GM18511 (cell line): Measurements from ENCODE around the gene IFNGR1.
"Not testable (repeated sequence)": the region's sequence is repeated elsewhere in the genome, so short reads cannot be mapped to it uniquely, and the experiment has no call there.

Source experiments
- ATAC-seq: cut with Tn5 transposase; IDR thresholded peaks from one replicate; pipeline ENCODE4 v1.9.1; 2021; ENCODE audit warnings: mild to moderate bottlenecking, moderate library complexity; ENCODE audit not compliant: unreplicated experiment

The IFNGR1 gene

DNA sequence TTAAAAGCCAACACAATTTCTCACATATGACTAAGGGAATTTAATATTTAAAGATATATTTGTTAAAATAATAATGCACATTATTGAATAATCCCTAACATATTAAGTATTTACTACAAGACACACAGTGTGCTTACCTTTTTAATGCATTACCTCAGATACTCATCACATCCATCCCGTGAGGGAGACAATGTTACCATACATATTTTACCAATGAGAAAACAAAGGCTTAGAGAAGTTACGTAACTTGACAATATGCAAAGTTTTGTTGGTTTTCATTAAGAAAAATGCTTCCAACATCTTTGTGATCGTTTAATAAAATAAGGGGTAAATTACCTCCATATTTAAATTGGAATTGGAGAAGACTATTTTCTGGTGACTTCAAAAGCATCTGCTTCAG, 4.3 kb downstream of the IFNGR1 start:
- no peak for ATAC-seq

GRCh38 chr6:137213813-137214212, 5.4 kb downstream of the IFNGR1 start:
- no peak for ATAC-seq

GRCh38 chr6:137213331-137213740, 5.8 kb downstream of the IFNGR1 start:
- ATAC-seq: no peak

- no peak for ATAC-seq
Measured at GRCh38 chr6:137211910-137212309, 7.3 kb downstream of the IFNGR1 start.

GRCh38 chr6:137210903-137211302, 8.3 kb downstream of the IFNGR1 start:
- no peak for ATAC-seq

GRCh38 chr6:137208279-137208678, 10.9 kb downstream of the IFNGR1 start:
- ATAC-seq: no peak

DNA sequence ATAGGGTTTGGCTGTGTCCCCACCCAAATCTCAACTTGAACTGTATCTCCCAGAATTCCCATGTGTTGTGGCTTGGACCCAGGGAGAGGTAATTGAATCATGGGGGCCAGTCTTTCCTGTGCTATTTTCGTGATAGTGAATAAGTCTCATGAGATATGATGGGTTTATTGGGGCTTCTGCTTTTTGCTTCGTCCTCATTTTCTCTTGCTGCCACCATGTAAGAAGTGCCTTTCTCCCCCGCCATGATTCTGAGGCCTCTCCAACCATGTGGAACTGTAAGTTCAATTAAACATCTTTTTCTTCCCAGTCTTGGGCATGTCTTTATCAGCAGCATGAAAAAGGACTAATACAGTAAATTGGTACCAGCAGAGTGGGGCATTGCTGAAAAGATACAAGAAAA, 11.7 kb downstream of the IFNGR1 start:
- not testable (repeated sequence) for ATAC-seq

GRCh38 chr6:137206577-137206976, 12.6 kb downstream of the IFNGR1 start:
- ATAC-seq: no peak

DNA sequence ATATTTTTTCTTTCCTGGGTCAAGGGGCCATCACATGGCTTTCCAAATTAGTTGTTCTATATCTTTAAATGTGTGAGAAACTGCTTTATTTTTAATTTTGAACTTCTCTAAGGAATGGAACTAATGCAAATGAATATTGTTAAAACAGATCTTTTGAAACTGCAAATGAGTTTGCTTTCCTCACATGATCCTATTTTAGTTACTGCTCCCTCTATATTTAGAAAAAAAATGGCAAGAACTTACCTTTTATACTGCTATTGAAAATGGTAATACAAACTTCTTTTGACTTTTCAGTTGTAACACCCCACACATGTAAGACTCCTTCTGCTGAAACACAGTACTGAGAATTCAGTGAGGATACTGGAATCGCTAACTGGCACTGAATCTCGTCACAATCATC, 15.9 kb downstream of the IFNGR1 start:
- no peak for ATAC-seq

- peak; percentile 49 for ATAC-seq
Measured at GRCh38 chr6:137202078-137202477, 17.1 kb downstream of the IFNGR1 start.

DNA sequence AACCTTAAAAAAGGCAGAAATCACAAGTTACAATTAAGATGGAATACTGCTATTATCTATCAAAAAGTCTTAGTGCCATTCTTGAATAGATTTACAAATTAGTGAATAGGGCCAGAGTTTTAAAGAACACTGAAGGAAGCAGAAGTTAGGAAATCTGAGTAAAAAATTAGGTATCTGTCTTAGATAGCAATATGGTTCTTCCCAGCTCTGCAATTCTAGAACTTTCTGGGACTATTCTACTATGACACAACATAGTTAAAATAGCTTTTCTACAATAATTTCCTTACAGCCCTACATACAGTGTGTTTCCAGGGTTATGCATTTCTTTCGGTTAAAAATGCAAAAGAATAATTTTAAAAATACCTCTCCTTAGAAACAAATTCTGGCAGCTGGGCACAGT, 18.2 kb downstream of the IFNGR1 start:
- no peak for ATAC-seq

DNA sequence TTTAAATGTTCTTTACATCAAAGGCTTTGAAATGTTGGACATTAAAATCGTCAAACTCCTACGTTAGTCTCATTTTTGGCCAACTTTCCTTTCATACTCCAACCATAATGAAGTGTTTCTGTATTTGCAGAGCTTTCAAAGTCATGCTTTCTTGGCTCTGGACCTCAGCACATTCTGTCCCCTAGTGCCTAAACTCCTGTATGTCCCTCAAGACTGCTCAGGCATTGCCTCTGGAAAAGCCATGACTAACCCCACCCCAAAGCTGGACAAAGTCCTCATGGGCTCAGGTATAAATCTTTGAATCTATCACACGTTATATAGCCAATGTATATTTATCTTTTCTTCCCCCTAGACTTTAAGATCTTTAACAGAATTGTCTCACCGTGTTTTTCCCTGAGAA, 18.9 kb downstream of the IFNGR1 start:
- no peak for ATAC-seq

- ATAC-seq: no peak
Measured at GRCh38 chr6:137197684-137198645, 21.2 kb downstream of the IFNGR1 start.

DNA sequence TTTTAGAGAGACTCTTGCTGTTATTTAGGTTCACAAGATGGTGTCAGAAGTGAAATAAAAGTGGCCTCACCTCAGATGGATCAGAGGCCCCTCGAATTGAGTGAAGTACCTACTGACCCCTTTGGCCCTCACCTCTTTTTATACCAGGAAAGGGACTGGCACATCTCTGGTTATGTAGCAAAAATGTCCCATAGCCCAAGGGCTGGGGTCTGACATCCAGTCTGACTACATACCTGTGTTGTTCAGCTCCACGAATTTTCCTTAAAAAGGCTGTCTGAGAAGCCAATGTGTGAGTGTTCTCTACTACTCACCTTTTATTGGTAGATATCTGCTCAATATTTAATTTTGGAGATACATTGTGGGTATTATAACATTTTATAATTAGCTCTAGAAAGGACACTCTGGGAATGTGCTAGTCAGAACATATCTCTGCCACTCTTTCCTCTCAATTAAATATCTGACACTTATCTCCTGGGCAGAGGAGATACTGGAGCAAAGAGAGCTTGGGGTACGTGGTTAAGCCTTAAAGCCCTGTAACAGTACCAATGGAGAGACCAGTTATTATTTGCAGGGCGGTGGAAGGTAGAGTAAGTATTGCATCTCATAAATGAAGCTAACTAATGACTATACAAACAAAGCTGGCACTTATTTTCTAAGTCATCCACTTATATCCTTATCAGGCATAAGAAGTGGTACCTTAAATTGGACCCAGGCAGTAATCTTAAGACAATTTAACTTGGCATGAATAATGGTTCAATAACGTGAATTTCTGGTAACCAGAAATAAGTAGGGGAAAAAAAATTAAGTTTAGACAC, 25.7 kb downstream of the IFNGR1 start:
- no peak for ATAC-seq

GRCh38 chr6:137192821-137193220, 26.4 kb downstream of the IFNGR1 start:
- ATAC-seq: no peak

GRCh38 chr6:137191670-137192069, 27.5 kb downstream of the IFNGR1 start:
- ATAC-seq: no peak

- no peak for ATAC-seq
Measured at GRCh38 chr6:137191236-137191635, 27.9 kb downstream of the IFNGR1 start.

DNA sequence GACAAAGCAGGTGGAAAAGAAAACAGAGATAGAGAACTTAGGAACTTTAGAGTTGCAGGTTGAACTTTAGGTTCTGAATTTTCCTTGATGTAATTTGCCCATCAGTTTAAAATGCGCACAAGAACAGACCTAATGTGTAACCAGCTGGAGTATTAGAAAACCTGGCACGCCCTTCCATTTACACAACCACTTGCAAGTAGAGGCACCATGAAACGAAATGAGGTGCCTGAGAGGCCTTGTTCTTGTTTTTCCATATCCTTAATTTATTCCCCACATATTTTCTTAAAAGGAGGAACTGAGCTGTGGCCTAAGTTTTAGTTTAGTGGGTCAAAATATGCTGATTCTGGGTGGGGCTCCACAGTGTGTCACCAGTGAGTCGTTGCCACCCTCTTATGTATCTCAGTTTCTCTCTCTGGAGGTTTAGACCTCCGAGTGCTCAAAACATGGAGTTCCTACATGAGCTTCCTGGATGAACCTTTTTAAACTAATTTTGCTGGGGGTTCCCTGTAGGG, 28.5 kb downstream of the IFNGR1 start:
- no peak for ATAC-seq

GRCh38 chr6:137188855-137189254, 30.3 kb downstream of the IFNGR1 start:
- no peak for ATAC-seq

DNA sequence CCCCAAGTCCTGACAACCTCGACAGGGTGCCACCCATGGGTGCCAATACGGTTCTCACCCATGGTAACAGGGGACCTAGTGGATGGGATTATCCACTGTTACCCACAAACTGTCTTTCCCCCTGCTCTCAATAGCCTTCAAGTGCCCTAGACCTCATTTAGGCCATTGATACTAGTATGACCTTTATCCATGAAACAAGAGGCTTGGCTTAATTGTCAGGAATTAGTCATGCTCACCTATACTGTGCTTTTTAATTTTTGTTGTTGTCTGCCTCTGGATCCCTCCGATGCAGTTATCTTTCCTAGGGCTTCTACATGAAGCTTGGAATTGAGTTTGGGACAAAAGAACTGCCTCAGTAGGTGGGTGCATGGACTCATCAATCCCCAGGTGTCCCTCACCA, 33.9 kb downstream of the IFNGR1 start:
- ATAC-seq: no peak

- no peak for ATAC-seq
Measured at GRCh38 chr6:137182654-137183073, 36.5 kb downstream of the IFNGR1 start.
